Keratinocyte (primary cell): ENCODE measurements around the gene RAB42.

Experiments
- EZH2 ChIP-seq: IDR thresholded peaks from one replicate; pipeline ENCODE4 v1.6.1; 2012; ENCODE audit warnings: inconsistent platforms, mild to moderate bottlenecking, low read length, moderate library complexity
- TF ChIP-seq, protein P1 (sequence below), 3 experiments: IDR thresholded peaks in 1 of 3; conservative IDR thresholded peaks in 1 of 3; optimal IDR thresholded peaks in 1 of 3; 2 replicates in 2 of 3; 3 replicates in 1 of 3; pipeline versions ENCODE3 to v1.5.1; 2011; ENCODE audit warnings: low read length in 3 of 3, mild to moderate bottlenecking in 3 of 3, moderate library complexity in 2 of 3, control low read depth in 1 of 3, inconsistent platforms in 1 of 3; ENCODE audit not compliant: insufficient read depth in 2 of 3; ENCODE audit errors: extremely low read depth in 1 of 3

DNA sequence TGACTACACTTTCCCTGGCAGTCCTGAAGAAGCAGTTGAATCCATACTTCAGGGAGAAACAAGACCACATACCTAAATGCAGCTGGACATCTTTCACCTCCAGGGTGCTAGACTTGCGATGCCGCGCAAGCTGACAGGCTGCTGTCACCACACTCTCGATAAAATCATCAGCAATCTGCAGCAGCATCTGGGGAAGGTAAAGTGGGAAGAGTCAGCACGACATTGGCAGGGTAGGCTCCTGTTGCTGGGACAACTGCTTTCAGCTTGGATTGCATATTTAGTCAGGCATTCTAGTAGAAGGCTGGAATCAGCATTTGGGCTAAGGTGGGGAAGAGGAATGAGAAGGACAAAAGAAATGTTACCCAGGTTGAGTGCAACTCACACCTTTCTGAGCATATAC is 21.1 kb downstream of the RAB42 start:
- TF ChIP-seq, protein P1, sequence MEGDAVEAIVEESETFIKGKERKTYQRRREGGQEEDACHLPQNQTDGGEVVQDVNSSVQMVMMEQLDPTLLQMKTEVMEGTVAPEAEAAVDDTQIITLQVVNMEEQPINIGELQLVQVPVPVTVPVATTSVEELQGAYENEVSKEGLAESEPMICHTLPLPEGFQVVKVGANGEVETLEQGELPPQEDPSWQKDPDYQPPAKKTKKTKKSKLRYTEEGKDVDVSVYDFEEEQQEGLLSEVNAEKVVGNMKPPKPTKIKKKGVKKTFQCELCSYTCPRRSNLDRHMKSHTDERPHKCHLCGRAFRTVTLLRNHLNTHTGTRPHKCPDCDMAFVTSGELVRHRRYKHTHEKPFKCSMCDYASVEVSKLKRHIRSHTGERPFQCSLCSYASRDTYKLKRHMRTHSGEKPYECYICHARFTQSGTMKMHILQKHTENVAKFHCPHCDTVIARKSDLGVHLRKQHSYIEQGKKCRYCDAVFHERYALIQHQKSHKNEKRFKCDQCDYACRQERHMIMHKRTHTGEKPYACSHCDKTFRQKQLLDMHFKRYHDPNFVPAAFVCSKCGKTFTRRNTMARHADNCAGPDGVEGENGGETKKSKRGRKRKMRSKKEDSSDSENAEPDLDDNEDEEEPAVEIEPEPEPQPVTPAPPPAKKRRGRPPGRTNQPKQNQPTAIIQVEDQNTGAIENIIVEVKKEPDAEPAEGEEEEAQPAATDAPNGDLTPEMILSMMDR (optimal IDR thresholded peaks at IDR 0.05 in 1 of 3, IDR thresholded peaks at IDR 0.05 in 1 of 3, conservative IDR thresholded peaks at IDR 0.05 in 1 of 3; ENCODE audit: extremely low read depth in 1 of 3, insufficient read depth in 2 of 3, low read length in 3 of 3), result no peak
- TF ChIP-seq EZH2, result no peak
